Glutamatergic neuron (in vitro differentiated cells): ENCODE measurements around the gene STRIP2. TPM values are rescaled to one million over a fixed set of nuclear protein-coding genes. Genes with fewer than 3 reads are reported as not detected.

Source experiments
- DNase-seq: peaks from one replicate; pipeline ENCODE4 v3.0.0; 2022
- H3K27ac Mint-ChIP-seq: one replicate; pipeline ENCODE4 v1.8.0; 2020; ENCODE audit warnings: mild to moderate bottlenecking, mixed read lengths, inconsistent platforms; ENCODE audit not compliant: unreplicated experiment
- H3K27me3 Mint-ChIP-seq: one replicate; pipeline ENCODE4 v1.8.0; 2020; ENCODE audit warnings: mild to moderate bottlenecking, moderate library complexity, mixed read lengths, inconsistent platforms; ENCODE audit not compliant: unreplicated experiment
- H3K36me3 Mint-ChIP-seq: one replicate; pipeline ENCODE4 v1.8.0; 2020; ENCODE audit warnings: mild to moderate bottlenecking, mixed read lengths, inconsistent platforms; ENCODE audit not compliant: unreplicated experiment
- H3K4me1 Mint-ChIP-seq: one replicate; pipeline ENCODE4 v1.8.0; 2020; ENCODE audit warnings: mild to moderate bottlenecking, low read depth, mixed read lengths, inconsistent platforms; ENCODE audit not compliant: unreplicated experiment
- H3K4me3 Mint-ChIP-seq: one replicate; pipeline ENCODE4 v1.8.0; 2020; ENCODE audit warnings: mild to moderate bottlenecking, mixed read lengths, inconsistent platforms; ENCODE audit not compliant: unreplicated experiment
- H3K9me3 Mint-ChIP-seq: one replicate; pipeline ENCODE4 v1.8.0; 2020; ENCODE audit warnings: mild to moderate bottlenecking, moderate library complexity, mixed read lengths, inconsistent platforms; ENCODE audit not compliant: unreplicated experiment
- total RNA-seq: library from RNA; stranded (reverse); fragmentation: NEBNext Ultra II Directional; extraction: Animal tissue kit (Norgen Biotek cat#: 25700); gene quantifications from one replicate; pipeline ENCODE4 v1.2.1, GENCODE V29; 2021; ENCODE audit not compliant: unreplicated experiment
- TF ChIP-seq, protein P1 (sequence below): fragments of 200-600 bp; sonication (generic); IDR thresholded peaks from one replicate; pipeline ENCODE4 v1.5.0; 2021; ENCODE audit not compliant: partially characterized antibody, unreplicated experiment

STRIP2 gene
- total RNA-seq, 1 donor from 2014 or later: 3.3 TPM

DNA sequence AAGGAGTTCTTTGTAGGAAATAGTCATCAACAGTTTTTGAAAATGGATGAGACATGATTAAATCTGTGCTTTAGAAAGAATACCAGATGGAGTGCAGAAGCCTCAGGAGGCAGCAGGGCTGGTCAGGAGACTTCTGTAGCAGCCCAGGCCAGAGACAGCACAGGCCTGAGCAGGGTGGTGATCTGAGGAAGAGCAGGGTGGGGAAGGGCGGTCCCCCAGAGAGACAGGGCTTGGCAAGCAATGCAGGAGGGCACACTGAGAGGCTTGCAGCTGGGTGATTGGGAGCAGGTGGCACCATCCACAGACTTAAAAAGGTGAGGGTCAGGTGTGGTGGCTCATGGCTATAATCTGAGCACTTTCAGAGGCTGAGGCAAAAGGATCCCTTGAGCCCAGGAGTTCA, 63.8 kb downstream of the STRIP2 start:
- H3K9me3 Mint-ChIP-seq: peaks cover 3% of the 10 kb centered on the region
- no peak for DNase-seq
- H3K4me1 Mint-ChIP-seq: peaks cover 2% of the 10 kb centered on the region
- TF ChIP-seq, protein P1, sequence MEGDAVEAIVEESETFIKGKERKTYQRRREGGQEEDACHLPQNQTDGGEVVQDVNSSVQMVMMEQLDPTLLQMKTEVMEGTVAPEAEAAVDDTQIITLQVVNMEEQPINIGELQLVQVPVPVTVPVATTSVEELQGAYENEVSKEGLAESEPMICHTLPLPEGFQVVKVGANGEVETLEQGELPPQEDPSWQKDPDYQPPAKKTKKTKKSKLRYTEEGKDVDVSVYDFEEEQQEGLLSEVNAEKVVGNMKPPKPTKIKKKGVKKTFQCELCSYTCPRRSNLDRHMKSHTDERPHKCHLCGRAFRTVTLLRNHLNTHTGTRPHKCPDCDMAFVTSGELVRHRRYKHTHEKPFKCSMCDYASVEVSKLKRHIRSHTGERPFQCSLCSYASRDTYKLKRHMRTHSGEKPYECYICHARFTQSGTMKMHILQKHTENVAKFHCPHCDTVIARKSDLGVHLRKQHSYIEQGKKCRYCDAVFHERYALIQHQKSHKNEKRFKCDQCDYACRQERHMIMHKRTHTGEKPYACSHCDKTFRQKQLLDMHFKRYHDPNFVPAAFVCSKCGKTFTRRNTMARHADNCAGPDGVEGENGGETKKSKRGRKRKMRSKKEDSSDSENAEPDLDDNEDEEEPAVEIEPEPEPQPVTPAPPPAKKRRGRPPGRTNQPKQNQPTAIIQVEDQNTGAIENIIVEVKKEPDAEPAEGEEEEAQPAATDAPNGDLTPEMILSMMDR: no peak
- no peaks in the 10 kb centered on the region for H3K36me3 Mint-ChIP-seq
- H3K27ac Mint-ChIP-seq: no peak overlapping the region
- no peak overlapping the region for H3K4me3 Mint-ChIP-seq
- peaks cover 9% of the 10 kb centered on the region for H3K27me3 Mint-ChIP-seq

- TF ChIP-seq, protein P1: no peak
- peaks cover 6% of the 10 kb centered on the region for H3K4me1 Mint-ChIP-seq
- peaks cover 8% of the 10 kb centered on the region for H3K9me3 Mint-ChIP-seq
- no peak for DNase-seq
- peaks cover 13% of the 10 kb centered on the region for H3K27me3 Mint-ChIP-seq
- no peak overlapping the region for H3K4me3 Mint-ChIP-seq
- no peak overlapping the region for H3K27ac Mint-ChIP-seq
- no peaks in the 10 kb centered on the region for H3K36me3 Mint-ChIP-seq
Observed at GRCh38 chr7:129499999-129500398, 65.8 kb downstream of the STRIP2 start.

- Mint-ChIP-seq H3K36me3 (no peaks in the 10 kb centered on the region), H3K27ac (peak within 1 kb of the TSS; percentile 17)
- TF ChIP-seq, protein P1: no peak
Observed at GRCh38 chr7:129501760-129502707, 67.8 kb downstream of the STRIP2 start, which contains the start of gene SMKR1. Gene SMKR1, plus strand, starts transcription at chr7:129502531. Its CDS starts 294 bp downstream, at chr7:129502825.

DNA sequence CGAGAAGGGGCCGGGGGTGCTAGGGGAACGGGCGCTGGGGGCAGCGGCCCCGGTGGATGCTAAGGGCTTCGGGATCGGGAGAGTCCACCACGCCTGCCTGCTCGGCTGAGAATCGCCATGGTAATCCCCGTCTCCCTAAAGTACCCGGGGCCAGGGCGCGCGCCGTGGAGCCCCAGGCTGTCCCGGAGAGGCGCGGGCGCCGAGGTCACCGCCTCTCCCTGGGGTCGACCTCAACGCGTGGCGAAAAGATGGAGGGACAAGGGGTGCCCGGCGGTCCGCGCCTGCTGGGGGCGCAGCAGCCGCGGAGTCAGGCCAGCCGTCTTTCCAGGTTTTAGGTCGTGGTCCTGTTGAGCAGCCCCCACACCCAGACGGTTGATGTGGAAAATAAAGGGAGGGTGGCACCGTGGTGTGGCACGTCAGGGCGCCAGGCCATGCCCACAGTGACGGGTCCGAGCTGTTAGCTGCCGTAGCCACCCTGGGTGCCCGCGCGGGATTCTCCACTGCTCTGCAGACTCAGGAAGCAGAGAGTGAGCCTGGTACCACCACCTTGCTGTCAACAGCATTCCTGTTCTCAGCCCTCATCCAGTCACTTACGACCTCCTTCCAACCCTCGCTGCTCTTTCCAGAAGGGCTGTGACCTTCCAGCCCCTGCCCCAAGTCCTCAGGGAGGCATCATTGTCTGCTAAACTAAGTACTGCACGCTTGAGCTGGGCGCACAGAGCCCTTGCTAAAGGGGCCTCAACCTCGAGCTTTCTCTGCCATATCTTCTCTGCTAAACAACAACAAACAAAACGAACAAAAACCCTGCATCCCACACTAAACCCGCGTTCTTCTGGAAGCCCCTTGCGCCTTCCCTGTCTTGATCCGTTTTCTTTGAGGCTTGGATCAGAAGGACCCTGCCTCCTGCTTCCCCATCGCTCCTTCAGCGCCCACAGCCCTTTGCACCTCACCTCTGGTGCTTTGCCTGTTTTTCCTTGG, 68.8 kb downstream of the STRIP2 start:
- peak overlapping the region; percentile 17 for H3K27ac Mint-ChIP-seq

More at GRCh38 chr7:129501760-129502707, 67.8 kb downstream of the STRIP2 start, which contains the start of gene SMKR1:
- Mint-ChIP-seq H3K4me1 (peaks cover 6% of the 10 kb centered on the region), H3K4me3 (peak within 1 kb of the TSS; percentile 91), H3K27me3 (peaks cover 12% of the 10 kb centered on the region), H3K9me3 (peaks cover 8% of the 10 kb centered on the region)
- peak; percentile 75 for DNase-seq

More for the DNA sequence above, 68.8 kb downstream of the STRIP2 start:
- H3K27me3 Mint-ChIP-seq: peaks cover 9% of the 10 kb centered on the region
- DNase-seq: peak; percentile 36
- TF ChIP-seq, protein P1: peak; percentile 12
- peaks cover 8% of the 10 kb centered on the region for H3K9me3 Mint-ChIP-seq
- peaks cover 5% of the 10 kb centered on the region for H3K4me1 Mint-ChIP-seq
- H3K4me3 Mint-ChIP-seq: peak overlapping the region; percentile 91
- no peaks in the 10 kb centered on the region for H3K36me3 Mint-ChIP-seq
